ENCODE results near the gene KCND2.

DNA sequence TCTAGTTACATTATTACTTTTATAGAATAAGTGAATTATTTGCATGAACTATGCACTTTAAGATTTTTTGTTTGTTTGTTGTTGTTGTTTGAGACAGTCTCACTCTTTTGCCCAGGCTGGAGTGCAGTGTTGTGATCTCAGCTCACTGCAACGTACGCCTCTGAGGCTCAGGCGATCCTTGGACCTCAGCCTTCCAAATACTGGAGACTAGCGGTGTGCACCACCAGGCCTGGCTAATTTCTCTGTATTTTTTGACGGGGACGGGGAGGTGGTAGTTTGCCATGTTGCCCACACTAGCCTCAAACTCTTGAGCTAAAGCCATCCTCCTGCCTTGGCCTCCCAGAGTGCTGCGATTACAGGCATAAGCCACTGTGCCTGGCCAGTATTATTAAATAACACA lies 29.2 kb downstream of the KCND2 start:
- TF ChIP-seq, protein P1, sequence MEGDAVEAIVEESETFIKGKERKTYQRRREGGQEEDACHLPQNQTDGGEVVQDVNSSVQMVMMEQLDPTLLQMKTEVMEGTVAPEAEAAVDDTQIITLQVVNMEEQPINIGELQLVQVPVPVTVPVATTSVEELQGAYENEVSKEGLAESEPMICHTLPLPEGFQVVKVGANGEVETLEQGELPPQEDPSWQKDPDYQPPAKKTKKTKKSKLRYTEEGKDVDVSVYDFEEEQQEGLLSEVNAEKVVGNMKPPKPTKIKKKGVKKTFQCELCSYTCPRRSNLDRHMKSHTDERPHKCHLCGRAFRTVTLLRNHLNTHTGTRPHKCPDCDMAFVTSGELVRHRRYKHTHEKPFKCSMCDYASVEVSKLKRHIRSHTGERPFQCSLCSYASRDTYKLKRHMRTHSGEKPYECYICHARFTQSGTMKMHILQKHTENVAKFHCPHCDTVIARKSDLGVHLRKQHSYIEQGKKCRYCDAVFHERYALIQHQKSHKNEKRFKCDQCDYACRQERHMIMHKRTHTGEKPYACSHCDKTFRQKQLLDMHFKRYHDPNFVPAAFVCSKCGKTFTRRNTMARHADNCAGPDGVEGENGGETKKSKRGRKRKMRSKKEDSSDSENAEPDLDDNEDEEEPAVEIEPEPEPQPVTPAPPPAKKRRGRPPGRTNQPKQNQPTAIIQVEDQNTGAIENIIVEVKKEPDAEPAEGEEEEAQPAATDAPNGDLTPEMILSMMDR (IDR thresholded peaks at IDR 0.05), result no peak
- TF ChIP-seq EP300 (IDR thresholded peaks at IDR 0.05), result no peak

Measured in tibial nerve (tissue), 4 donors.